Activated T-helper 1 cell treated with Interleukin-2 at 50 U/mL for 16 hours (primary cell): ENCODE results near the gene ATF4.

Experiments
- DNase-seq: peaks from one replicate; pipeline ENCODE4 v3.0.0-alpha.2; 2020; ENCODE audit warnings: low read depth

Gene ATF4, protein sequence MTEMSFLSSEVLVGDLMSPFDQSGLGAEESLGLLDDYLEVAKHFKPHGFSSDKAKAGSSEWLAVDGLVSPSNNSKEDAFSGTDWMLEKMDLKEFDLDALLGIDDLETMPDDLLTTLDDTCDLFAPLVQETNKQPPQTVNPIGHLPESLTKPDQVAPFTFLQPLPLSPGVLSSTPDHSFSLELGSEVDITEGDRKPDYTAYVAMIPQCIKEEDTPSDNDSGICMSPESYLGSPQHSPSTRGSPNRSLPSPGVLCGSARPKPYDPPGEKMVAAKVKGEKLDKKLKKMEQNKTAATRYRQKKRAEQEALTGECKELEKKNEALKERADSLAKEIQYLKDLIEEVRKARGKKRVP

DNA sequence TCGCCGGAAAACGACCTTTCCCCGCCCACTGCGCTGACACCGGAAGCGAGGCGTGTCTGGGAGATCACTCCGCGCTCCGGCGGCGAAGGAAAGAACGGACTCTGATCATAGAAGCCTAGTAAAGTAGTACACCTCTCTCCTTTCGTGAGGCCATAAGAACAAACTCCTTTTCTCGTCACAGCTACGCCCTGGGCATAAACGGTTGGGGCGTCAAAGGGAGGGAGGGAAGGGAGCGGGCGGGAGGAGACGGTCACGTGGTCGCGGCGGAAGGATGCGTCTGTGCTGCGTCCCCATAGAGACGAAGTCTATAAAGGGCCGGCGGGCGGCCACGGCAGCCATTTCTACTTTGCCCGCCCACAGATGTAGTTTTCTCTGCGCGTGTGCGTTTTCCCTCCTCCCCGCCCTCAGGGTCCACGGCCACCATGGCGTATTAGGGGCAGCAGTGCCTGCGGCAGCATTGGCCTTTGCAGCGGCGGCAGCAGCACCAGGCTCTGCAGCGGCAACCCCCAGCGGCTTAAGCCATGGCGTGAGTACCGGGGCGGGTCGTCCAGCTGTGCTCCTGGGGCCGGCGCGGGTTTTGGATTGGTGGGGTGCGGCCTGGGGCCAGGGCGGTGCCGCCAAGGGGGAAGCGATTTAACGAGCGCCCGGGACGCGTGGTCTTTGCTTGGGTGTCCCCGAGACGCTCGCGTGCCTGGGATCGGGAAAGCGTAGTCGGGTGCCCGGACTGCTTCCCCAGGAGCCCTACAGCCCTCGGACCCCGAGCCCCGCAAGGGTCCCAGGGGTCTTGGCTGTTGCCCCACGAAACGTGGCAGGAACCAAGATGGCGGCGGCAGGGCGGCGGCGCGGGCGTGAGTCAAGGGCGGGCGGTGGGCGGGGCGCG is at the start of gene ATF4:
ATF4 (plus strand) TSS at position 337 of the 880 bp plus-strand sequence. CDS start 884 bp downstream, outside the sequence.
- DNase-seq = peak; percentile 91

DNA sequence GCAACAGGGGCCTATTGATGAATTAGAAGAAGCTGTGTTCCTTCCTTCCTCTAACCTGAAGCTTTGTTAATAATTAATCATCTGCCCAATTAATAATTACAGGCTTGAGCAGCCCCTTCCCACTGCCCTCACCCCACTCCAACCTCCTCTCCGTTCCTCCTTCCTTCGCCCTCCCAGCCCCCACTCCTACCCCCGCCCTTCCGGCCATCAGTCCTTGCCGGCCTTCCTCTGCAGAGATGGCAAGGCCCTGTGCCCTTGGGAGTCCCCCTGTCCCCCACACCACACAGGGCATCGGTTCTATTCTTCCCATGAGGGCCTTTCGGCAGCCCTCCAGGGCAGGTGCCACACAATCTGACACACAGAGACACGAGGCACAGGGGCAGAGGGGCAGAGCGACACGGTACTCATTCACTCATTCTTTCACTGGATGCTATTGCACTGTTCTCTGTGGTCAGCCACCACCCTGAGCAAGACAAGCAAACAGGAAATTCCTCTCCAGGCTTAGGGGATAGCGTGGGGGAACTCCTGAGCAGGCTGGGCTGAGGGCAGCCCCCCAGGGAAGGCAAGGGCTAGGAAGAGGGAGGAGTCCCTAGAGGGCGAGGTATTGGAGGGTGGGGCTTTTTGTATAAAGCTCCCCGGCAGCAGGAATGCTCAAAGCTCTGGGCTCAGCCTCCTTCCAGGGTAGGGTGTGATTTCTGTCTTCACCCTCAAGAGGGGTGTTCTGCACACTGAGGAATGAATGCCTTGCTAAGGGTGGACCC is 48.8 kb upstream of the ATF4 start:
- DNase-seq = no peak

DNA sequence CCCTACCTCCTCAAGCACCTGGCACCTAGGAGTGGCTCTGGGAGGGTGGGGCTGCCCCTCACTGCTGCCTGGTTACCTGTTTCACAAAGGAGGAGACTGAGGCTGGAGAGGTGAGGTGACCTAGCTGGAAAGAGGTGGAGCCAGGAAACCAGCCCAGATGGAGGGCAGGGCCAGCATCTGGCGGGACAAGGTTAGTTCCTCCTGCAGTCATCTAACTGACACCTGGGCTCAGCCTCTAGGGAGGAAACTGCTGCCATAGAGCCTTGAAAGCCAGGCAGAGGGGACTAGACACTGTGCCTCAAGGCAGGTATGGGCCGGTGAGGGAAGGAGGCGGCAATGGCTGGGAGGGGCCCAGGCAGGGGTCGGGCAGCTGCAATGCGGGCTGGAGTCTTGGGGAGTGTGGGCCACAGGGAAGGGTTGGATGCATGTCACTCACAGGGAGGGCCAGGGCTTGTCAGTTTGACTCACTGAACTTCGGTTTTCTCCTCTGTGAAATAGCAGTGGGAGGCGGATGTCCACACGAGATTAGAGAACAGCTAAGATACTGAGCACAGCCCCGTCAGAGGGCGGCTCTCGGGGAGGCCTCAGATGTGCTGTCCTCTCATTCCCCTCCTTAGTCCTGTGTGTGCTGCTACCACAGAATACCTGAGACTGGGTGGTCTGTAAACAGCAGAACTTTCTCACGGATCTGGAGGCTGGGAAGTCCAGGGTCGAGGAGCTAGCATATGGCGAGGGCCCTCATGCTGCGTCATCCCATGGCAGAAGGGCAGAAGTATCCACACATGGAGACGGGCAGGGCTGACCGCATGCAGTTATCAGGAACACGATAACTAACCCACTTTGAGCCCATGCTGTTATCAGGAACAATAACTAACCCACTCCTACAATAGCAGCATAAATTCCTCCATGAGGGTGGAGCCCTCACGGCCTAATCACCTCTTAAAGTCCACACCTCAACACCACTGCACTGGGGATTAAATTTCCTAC is 47.5 kb upstream of the ATF4 start:
- no peak for DNase-seq

DNA sequence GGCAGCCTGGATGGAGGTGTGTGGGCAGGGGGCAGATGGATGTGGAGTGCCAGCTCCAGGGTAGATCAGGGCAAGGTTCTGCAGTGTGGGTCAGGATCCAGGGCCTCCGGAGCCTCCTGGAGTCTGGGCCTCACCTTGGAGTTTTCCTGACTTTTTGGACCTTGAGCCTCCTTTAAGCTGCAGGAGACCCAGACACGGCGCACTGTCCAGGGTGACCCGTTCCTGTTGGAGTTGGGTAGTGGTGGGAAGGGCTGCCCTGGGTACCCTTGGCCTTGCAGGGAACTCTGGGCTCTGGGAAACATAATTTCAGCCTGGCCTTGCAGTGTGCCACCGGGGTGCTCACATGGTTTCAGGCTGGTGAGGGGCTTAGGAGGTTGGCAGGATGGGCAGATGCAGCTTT is 46.5 kb upstream of the ATF4 start:
- DNase-seq = no peak

DNA sequence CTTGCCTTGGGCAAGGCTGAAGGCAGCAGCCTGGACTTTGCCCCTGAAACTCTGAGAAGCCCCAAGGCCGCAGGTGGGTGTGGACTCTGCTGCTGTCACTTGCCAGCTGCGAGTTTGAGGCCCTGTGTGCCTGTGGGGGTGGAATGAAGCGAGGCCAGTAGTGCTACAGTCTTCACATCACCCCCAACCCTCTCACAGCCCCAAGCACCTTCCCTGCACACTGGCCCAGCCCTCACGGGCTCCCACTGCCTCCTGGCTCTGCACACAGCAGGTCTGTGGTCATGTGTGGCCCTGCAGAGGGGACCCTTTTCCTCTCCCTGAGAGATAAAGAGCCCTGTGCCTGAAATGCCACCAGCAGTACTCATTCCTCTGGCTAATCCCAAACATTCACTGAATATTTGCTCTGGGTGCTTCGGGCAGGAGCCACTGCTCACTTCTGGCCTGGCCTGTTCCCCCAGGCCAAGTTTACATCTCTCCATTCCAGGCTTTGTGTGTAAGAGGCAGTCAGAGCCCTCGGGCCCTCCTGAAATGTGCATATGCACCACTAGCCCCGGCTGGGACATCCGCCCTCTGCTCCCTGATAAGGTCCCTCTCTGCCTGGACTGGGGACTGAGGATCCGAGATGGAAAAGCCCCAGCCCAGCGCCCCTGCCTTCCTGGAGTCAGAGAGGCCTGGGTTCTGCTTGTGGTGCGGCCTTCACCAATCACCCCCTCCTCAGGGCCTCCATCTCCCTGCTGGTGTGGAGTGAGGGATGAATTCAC is 45.8 kb upstream of the ATF4 start:
- no peak for DNase-seq

DNA sequence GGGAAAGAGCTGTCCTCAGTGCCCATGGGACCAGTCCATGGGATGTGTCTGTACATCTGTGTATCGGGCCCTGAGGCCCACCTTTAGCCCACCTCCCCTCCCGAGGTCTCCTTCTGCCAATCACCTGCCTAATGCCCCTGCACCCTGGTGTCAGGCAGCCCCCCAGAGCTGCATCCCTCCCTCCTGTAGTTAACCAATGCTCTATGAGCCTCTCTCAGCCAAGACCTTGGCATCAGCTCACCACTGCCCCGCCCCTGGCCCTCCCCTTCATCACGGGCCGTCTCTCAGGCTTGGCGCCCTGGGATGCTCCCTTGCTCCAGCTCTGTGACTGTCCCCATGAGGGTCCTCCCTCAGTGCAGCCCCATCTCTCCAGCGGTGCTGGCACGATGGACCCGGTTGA is 45.0 kb upstream of the ATF4 start:
- no peak for DNase-seq

DNA sequence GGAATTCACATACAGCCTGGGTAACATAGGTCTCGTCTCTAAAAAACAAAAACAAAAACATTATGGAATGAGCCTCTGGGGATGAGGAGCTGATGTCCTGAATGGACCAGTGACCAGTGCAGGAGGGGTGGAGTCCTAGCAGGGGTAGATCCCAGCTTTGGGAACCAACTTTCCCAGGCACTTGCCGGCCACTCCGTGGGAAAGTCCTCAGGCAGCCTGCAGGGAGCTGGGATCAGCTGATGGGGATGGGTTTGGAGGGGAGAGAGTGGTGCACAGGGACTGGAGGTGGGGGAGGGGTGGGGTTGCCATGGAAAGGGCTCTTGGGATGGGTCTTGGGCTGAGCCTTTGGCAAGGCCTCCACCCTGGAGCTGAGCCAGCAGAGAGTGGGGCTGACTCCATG is 44.5 kb upstream of the ATF4 start:
- no peak for DNase-seq

DNA sequence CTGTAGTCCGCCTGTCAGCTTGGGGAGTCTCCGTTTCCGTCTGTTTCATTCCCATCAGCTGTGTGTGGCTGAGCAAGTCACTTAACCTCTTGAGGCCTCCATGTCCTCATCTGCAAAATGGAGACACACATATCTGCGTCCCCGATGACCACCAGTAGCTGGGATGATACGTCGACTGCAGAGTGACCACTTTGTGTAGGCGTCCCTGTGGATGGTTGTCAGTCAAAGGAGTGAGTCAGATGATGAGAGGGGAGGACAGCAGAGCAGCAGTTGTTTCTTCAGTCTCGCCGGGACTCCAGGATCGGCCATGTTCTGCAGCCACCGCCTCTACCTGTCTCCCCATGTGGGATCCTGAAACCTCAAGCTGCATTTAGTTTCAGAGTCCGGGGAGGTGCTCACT is 43.7 kb upstream of the ATF4 start:
- no peak for DNase-seq

DNA sequence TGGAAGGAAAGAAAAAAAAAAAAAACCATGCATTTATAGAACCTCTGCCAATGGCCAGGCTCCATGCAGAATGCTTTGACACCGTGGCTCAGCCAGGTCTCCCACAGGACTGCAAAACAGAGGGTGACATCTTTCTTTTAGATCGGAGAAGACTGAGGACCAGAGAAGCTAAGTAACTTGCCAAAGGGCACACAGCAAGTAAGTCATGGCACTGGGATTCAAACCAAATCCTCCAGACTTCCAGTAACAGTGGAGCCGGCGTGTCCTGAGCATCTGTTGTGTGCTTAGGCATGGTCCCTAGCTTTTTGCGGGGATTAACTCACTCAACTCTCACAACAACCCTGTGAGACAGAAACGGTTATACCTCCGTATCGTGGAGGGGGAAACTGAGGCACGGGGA is 42.8 kb upstream of the ATF4 start:
- no peak for DNase-seq

DNA sequence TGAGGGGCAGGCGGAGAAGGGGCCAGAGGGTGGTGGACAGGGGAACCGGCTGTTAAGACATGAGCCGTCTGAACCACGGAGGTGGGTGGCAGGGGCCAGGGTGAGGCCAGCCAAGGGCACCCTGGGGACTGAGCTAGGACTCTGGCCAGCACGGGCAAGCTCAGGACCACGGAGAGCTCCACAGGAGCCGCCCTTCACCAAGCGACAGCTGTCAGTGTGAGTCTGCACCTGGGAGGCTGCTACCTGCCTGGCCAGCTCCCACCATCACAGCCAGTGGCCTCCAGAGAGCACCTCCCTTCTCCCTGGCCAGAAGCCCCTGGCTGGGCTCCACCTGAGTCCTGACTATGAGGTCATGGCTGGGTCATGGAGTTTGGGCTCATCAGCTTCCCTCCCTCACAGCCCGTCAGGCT is 41.9 kb upstream of the ATF4 start:
- no peak for DNase-seq

DNA sequence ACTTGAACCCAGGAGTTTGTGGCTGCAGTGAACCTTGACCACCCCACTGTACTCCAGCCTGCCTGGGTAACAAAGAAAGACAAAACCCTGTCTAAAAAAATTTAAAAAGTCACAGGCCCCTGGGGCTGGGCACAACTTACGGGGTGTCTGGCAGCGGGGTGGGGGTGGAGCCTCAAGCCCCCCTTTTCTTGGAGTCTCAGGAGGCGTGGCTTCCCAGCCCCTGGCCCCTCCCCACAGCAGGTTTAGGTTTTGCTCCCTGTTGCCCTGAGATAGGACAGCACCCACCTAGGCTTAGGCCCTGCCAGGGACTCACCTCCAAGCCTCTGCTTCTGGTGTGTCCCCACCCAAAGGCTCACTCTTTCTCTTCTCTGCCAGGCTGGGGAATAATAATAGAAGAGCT is 41.1 kb upstream of the ATF4 start:
- DNase-seq = no peak

DNA sequence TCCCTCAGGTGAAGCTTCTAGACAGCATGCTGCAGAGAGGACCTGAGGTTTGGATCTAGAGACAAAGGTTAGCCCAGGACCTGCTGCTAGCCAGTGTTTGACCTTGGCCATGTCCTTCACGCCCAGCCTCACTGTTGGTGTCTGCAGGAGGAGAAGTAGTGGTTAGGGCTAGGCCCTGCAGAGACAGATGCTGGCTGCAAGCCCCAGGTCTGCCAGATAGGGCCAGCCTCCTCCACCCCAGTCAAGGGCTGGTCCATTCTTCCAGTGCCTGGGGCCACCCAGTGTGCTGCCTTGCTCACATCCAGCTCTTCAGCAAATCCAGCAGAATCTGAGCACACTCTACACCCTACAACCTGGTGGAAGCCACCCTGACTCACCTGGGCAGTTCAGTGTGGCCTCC is 39.8 kb upstream of the ATF4 start:
- no peak for DNase-seq

DNA sequence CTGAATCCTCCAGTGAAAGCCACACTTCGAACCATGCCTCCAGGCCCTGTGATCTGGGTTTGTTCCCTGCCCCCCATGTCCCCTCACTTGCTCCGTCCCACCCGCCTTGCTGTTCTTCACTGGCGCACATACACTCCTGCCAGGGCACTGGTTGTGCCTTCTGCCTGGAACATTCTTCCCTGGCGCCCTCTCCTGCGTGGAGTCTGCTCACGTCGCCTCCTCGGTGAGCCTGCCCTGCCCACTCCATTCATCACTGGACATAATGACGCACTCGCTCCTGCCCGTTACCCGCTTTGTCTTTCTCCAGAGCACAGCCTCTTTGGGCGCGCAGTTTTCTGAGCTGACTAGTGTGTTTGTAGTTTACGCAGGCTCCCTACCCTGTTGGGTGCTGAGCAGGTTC is 39.3 kb upstream of the ATF4 start:
- DNase-seq = no peak

DNA sequence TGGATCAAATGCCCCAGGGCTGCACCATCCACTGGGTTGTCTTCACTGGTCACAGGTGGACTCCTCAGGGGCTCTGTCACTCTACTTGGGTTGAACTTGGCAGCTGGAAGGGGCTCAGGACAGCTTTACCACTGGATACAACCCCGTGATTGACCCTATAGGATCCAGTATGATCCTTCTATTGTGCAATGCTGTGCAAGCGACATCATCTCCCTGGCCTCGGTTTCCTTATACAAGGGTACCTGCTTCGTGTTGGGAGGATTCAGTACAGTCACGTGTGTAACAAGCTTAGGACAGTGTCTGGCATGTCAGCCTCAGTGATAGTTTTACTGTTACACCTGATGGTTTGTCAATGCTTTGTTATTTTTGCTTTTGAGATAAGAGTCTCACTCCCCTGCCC is 38.8 kb upstream of the ATF4 start:
- DNase-seq = no peak

DNA sequence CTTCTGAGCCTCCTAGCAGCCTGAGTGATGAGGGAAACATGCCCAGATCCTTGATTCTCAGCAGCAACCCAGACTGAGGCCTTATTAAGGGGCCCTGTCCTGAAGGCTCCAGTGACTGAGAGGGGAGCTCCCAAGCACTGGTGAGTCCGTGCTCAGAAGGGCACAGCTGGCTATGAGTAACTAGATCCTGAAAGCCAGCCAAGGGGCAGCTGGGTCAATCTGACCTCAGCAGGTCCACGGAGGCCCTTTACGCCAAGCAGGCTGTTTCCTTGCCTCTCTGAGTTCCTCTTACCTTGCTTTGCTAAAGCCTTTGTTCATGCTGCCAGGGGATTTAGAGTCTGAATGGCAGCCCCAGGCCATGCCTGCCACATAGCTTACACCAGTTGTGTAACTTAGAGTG is 37.6 kb upstream of the ATF4 start:
- DNase-seq = no peak

DNA sequence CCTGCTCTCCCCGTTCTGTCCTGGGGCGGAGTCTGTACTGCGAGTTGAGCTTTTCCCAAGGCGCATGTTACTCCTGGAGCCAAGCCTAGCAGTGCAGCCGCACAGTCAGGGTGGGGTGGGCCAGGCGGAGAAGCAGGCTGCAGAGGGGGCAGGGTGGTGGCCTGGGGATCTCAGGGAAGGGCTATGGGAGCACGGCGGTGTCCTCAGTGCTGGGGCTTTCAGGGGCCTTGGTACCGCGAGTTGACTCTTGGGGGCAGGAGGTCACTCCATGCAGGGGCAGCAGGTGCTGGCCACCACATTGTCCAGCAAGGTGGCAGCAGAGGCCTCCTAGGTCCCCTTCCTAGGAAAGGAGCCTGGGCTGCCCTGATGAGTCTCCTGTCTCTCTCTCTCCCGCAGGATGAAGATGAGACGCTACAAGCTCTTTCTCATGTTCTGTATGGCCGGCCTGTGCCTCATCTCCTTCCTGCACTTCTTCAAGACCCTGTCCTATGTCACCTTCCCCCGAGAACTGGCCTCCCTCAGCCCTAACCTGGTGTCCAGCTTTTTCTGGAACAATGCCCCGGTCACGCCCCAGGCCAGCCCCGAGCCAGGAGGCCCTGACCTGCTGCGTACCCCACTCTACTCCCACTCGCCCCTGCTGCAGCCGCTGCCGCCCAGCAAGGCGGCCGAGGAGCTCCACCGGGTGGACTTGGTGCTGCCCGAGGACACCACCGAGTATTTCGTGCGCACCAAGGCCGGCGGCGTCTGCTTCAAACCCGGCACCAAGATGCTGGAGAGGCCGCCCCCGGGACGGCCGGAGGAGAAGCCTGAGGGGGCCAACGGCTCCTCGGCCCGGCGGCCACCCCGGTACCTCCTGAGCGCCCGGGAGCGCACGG is 33.2 kb upstream of the ATF4 start:
- DNase-seq = no peak

DNA sequence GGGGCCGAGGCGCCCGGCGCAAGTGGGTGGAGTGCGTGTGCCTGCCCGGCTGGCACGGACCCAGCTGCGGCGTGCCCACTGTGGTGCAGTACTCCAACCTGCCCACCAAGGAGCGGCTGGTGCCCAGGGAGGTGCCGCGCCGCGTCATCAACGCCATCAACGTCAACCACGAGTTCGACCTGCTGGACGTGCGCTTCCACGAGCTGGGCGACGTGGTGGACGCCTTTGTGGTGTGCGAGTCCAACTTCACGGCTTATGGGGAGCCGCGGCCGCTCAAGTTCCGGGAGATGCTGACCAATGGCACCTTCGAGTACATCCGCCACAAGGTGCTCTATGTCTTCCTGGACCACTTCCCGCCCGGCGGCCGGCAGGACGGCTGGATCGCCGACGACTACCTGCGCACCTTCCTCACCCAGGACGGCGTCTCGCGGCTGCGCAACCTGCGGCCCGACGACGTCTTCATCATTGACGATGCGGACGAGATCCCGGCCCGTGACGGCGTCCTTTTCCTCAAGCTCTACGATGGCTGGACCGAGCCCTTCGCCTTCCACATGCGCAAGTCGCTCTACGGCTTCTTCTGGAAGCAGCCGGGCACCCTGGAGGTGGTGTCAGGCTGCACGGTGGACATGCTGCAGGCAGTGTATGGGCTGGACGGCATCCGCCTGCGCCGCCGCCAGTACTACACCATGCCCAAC is 32.4 kb upstream of the ATF4 start:
- DNase-seq = no peak

DNA sequence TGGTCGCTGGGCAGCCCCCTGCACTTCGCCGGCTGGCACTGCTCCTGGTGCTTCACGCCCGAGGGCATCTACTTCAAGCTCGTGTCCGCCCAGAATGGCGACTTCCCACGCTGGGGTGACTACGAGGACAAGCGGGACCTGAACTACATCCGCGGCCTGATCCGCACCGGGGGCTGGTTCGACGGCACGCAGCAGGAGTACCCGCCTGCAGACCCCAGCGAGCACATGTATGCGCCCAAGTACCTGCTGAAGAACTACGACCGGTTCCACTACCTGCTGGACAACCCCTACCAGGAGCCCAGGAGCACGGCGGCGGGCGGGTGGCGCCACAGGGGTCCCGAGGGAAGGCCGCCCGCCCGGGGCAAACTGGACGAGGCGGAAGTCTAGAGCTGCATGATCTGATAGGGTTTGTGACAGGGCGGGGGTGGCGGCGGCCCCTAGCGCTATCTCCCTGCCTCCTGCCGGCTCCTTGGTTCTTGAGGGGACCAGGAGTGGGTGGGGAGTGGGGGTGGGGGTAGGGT is 31.7 kb upstream of the ATF4 start:
- DNase-seq = no peak
